Transverse colon (tissue), 3 donors: Measurements from ENCODE around the gene GNB3.

Experiments
- CTCF ChIP-seq, 5 experiments: fragments of 200-600 bp in 3 of 5; fragments of 450-650 bp in 2 of 5; sonication (generic) in 3 of 5; IDR thresholded peaks; 1 replicate in 2 of 5; 2 replicates in 3 of 5; pipeline ENCODE4 v1.5.1; 2016 to 2017; ENCODE audit warnings: antibody characterized with exemption in 5 of 5, inconsistent platforms in 3 of 5, mild to moderate bottlenecking in 2 of 5, moderate library complexity in 1 of 5
- POLR2A ChIP-seq: fragments of 450-650 bp; IDR thresholded peaks from one replicate; pipeline ENCODE4 v1.6.1; 2016; ENCODE audit warnings: antibody characterized with exemption, mild to moderate bottlenecking, moderate library complexity

- TF ChIP-seq POLR2A (peak; percentile 100), CTCF (IDR thresholded peaks at IDR 0.05) (no peak)
These were observed 26.9 kb downstream of the GNB3 start, which contains the start of gene TPI1 for GRCh38 chr12:6867413-6868210.
